K562 treated with DMSO at 1 percent for 12 hours (cell line): ENCODE data around the gene DRC3. TPM values are rescaled to one million over a fixed set of nuclear protein-coding genes. Genes with fewer than 3 reads are reported as not detected.

Source experiments
- total RNA-seq: library from RNA; unstranded; fragments of 300-600 nt; gene quantifications from 2 replicates; pipeline ENCODE4 v1.2.3, GENCODE V29; 2022; ENCODE audit not compliant: insufficient read depth

Gene DRC3, protein sequence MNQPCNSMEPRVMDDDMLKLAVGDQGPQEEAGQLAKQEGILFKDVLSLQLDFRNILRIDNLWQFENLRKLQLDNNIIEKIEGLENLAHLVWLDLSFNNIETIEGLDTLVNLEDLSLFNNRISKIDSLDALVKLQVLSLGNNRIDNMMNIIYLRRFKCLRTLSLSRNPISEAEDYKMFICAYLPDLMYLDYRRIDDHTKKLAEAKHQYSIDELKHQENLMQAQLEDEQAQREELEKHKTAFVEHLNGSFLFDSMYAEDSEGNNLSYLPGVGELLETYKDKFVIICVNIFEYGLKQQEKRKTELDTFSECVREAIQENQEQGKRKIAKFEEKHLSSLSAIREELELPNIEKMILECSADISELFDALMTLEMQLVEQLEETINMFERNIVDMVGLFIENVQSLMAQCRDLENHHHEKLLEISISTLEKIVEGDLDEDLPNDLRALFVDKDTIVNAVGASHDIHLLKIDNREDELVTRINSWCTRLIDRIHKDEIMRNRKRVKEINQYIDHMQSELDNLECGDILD
- total RNA-seq = 0.45 and 0.74 TPM in 2 replicates

DNA sequence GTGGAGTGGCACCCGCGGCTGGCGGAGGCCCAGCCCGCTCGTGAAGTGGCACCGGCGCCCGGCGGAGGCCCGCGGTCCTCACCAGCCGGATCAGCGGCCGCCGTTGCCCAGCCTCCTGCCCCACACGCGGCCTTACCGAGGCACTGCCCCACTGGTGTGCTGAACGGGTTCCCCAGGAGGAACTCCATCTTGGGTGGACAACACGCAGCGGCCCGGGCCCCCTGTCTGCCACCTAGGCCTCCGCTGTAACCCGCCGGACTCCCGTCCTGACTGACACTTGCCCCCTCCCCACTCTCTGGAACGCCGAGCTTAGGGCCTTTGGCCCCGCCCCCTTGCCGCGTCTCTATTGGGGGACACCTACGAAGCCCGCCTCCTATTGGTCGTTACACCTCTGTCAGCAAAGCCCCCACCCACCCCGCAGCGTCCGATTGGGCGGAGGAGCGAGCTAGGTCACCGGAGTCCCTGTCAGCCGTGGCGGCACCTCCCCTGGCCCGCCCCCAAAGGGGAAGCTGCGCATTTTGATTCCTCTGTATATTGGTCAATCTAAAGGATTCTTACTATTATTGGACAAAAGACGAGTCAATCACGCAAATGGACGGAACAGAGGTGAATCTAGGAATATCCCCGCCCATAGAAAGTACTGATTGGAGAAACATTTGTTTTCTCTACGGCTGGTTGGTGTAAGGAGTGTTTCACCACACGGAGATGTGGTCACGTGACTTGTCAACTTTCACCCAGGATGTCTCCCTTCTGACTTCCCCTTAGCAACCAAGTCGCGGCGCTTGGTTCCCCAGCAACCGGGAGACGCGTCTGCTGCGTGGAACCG lies at the start of gene DRC3, which contains the start of gene TOM1L2:
DRC3 (plus strand) TSS at position 737 of the 826 bp plus-strand sequence. CDS start 4,737 bp downstream, outside the sequence.
TOM1L2 (minus strand) TSS at position 275 of the 826 bp plus-strand sequence; CDS start at position 188, 87 bp downstream.

DNA sequence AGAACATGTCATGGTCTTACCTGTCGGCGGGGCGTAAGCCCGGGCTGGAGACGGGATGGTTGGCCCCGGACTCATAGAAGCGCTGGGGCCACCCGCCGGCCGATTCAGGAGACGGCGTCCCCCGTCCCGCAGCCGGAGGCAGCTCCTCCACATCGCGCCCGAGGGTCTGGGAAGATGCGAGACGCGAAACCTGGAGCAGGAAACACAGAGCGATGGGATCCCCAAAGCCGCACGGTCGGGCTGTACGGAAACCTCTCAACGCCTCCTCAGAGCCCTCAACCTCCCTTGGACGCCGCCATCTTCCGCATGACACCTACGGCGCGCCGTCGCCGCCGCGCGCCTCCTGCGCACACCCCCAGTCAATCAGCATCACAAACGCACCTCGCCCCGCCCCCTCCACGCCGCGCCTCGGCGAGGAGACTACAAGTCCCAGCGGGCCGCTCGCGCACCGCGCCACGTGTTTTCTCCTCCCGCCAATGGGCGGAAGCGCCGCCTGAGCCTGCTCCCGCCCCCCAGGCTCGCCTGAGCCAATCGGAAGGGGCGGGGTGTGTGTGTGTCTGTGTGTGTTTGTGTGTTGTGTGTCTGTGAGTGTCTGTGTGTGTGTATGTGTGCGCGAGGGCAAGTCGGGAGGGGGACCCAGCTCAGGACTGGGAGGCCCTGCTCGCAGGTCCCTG lies 66.3 kb downstream of the DRC3 start, which contains the start of the genes ATPAF2 and GID4:
ATPAF2 (minus strand) TSS at position 308 of the 674 bp plus-strand sequence; CDS start at position 153, 155 bp downstream.
GID4 (plus strand) TSS at position 548 of the 674 bp plus-strand sequence; CDS start at position 605, 57 bp downstream.

Other genes with a start within 250 kb of the DRC3 start
- gene SREBF1, start 135.9 kb upstream of the DRC3 start, total RNA-seq = 81.7 and 134 TPM in 2 replicates
- 5.3 and 14.8 TPM in 2 replicates for gene TOM1L2, start 462 bp upstream of the DRC3 start, total RNA-seq
- gene ATPAF2, start 66.3 kb downstream of the DRC3 start, total RNA-seq = 20.3 and 21.3 TPM in 2 replicates
- gene GID4, start 66.5 kb downstream of the DRC3 start, total RNA-seq = 3.9 and 6.4 TPM in 2 replicates
- gene DRG2, start 115.1 kb downstream of the DRC3 start, total RNA-seq = 23.6 and 28.6 TPM in 2 replicates
- gene MYO15A, start 135.9 kb downstream of the DRC3 start, total RNA-seq = not detected in 2 replicates
- 34.7 and 60.3 TPM in 2 replicates for gene ALKBH5, start 211.0 kb downstream of the DRC3 start, total RNA-seq